ENCODE results near the gene PCDHGA6.
A peak's percentile ranks its signal among the peaks of the same experiment; 100 is the strongest.
"Not testable (repeated sequence)": the region's sequence is repeated elsewhere in the genome, so short reads cannot be mapped to it uniquely, and the experiment has no call there.

Gene PCDHGA6

DNA sequence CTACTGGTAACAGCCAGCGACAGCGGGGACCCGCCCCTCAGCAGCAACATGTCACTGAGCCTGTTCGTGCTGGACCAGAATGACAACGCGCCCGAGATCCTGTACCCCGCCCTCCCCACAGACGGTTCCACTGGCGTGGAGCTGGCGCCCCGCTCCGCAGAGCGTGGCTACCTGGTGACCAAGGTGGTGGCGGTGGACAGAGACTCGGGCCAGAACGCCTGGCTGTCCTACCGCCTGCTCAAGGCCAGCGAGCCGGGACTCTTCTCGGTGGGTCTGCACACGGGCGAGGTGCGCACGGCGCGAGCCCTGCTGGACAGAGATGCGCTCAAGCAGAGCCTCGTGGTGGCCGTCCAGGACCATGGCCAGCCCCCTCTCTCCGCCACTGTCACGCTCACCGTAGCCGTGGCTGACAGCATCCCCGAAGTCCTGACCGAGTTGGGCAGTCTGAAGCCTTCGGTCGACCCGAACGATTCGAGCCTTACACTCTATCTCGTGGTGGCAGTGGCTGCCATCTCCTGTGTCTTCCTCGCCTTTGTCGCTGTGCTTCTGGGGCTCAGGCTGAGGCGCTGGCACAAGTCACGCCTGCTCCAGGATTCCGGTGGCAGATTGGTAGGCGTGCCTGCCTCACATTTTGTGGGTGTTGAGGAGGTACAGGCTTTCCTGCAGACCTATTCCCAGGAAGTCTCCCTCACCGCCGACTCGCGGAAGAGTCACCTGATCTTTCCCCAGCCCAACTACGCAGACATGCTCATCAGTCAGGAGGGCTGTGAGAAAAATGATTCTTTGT lies 20.9 kb downstream of the PCDHGA6 start:
- DNase-seq, result not testable (repeated sequence)

DNA sequence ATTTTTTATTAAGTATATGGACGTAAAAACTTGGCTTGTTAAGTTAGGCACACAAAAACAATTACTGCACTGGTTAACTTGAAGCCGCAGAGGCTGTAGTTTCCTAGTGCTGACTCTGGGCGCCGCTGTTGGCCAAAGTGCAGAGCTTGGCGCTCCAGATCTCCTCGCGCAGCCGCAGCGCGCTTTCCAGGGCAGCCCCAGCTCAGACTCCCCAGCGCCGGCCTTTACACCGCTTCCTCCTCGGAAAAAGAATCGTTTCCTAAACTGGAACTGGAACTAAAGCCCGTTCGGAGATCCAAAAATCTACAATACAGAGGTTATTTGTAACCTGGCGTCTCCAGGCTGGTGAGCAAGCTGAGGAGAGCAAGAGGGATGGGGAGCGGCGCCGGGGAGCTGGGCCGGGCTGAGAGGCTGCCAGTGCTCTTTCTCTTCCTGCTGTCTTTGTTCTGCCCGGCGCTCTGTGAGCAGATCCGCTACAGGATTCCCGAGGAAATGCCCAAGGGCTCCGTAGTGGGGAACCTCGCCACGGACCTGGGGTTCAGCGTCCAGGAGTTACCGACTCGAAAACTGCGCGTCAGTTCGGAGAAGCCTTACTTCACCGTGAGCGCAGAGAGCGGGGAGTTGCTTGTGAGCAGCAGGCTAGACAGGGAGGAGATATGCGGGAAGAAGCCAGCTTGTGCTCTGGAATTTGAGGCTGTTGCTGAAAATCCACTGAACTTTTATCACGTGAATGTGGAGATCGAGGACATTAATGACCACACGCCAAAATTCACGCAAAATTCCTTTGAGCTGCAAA lies 24.3 kb downstream of the PCDHGA6 start, which contains the start of gene PCDHGB5:
Gene PCDHGB5 (plus strand): TSS at position 192 of the 796 bp plus-strand sequence. CDS start 181 bp downstream, at position 373.
- DNase-seq, result peak; percentile 44

DNA sequence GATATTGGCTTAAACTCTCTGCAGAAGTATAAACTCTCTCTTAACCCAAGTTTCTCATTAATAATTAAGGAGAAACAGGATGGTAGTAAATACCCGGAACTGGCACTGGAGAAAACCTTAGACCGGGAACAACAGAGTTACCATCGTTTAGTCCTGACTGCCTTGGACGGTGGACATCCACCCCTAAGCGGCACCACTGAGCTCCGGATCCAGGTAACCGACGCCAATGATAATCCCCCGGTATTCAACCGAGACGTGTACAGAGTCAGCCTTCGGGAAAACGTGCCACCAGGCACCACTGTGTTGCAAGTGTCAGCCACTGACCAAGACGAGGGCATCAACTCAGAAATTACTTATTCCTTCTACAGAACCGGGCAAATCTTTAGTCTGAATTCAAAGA lies 24.9 kb downstream of the PCDHGA6 start:
- DNase-seq, result no peak

DNA sequence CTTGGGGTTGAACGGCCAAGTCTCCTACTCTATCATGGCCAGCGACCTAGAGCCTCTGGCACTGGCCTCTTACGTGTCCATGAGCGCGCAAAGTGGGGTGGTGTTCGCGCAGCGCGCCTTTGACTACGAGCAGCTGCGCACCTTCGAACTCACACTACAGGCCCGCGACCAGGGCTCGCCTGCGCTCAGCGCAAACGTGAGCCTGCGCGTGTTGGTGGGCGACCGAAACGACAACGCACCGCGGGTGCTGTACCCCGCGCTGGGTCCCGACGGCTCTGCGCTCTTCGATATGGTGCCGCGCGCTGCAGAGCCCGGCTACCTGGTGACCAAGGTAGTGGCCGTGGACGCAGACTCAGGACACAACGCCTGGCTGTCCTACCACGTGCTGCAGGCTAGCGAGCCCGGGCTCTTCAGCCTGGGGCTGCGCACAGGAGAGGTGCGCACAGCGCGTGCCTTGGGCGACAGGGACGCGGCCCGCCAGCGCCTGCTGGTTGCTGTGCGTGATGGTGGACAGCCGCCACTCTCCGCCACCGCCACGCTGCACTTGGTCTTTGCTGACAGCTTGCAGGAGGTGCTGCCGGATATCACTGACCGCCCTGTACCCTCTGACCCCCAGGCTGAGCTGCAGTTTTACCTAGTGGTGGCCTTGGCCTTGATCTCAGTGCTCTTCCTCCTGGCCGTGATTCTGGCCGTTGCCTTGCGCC lies 26.0 kb downstream of the PCDHGA6 start:
- no peak for DNase-seq

- DNase-seq, result peak; percentile 42
These were observed 29.0 kb downstream of the PCDHGA6 start, which contains the start of gene PCDHGA9 for GRCh38 chr5:141402553-141403243. PCDHGA9 (plus strand) TSS chr5:141402778; CDS start chr5:141402953, 175 bp downstream.

GRCh38 chr5:141403387-141403786 lies 29.7 kb downstream of the PCDHGA6 start:
- DNase-seq, result no peak

GRCh38 chr5:141407790-141408505 lies 34.3 kb downstream of the PCDHGA6 start, which contains the start of gene PCDHGB6:
PCDHGB6 (plus strand) TSS chr5:141408021; CDS start chr5:141408203, 182 bp downstream.
- not testable (repeated sequence) for DNase-seq

GRCh38 chr5:141409598-141410306 lies 36.1 kb downstream of the PCDHGA6 start:
- no peak for DNase-seq

GRCh38 chr5:141411575-141411974 lies 37.9 kb downstream of the PCDHGA6 start:
- no peak for DNase-seq

GRCh38 chr5:141412854-141413539 lies 39.3 kb downstream of the PCDHGA6 start, which contains the start of gene PCDHGA10:
PCDHGA10 (plus strand) TSS chr5:141412987; CDS start chr5:141413176, 189 bp downstream.
- peak; percentile 73 for DNase-seq

- no peak for DNase-seq
These were observed 39.9 kb downstream of the PCDHGA6 start for GRCh38 chr5:141413540-141414069.

DNA sequence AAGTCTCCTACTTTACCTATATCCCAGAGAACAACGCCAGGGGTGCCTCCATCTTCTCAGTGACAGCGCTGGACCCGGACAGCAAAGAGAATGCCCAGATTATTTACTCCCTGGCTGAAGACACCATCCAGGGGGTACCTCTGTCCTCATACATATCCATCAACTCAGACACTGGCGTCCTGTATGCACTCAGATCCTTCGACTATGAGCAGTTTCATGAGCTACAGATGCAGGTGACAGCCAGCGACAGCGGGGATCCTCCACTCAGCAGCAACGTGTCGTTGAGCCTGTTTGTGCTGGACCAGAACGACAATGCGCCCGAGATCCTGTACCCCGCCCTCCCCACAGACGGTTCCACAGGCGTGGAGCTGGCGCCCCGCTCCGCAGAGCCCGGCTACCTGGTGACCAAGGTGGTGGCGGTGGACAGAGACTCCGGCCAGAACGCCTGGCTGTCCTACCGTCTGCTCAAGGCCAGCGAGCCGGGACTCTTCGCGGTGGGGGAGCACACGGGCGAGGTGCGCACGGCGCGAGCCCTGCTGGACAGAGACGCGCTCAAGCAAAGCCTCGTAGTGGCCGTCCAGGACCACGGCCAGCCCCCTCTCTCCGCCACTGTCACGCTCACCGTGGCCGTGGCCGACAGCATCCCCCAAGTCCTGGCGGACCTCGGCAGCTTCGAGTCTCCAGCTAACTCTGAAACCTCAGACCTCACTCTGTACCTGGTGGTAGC lies 41.0 kb downstream of the PCDHGA6 start:
- DNase-seq, result not testable (repeated sequence)

- not testable (repeated sequence) for DNase-seq
These were observed 41.6 kb downstream of the PCDHGA6 start for GRCh38 chr5:141415275-141415618.

- peak; percentile 70 for DNase-seq
These were observed 43.9 kb downstream of the PCDHGA6 start, which contains the start of gene PCDHGB7 for GRCh38 chr5:141417494-141418172. PCDHGB7 (plus strand) TSS chr5:141417677; CDS start chr5:141417860, 183 bp downstream.

DNA sequence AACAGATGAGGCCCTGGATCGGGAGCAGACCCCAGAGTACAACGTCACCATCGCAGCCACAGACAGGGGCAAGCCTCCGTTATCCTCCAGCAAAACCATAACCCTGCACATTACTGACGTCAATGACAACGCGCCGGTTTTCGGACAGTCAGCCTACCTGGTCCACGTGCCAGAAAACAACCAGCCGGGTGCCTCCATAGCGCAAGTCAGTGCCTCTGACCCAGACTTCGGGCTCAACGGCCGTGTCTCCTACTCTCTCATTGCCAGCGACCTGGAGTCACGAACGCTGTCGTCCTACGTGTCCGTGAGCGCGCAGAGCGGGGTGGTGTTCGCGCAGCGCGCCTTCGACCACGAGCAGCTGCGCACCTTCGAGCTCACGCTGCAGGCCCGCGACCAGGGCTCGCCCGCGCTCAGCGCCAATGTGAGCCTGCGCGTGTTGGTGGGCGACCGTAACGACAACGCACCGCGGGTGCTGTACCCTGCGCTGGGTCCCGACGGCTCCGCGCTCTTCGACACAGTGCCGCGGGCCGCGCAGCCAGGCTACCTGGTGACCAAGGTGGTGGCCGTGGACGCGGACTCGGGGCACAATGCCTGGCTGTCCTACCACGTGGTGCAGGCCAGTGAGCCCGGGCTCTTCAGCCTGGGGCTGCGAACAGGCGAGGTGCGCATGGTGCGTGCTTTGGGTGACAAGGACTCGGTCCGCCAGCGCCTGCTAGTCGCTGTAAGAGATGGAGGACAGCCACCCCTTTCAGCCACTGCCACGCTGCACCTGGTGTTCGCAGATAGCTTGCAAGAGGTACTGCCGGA lies 45.6 kb downstream of the PCDHGA6 start:
- DNase-seq, result no peak

GRCh38 chr5:141420855-141421488 lies 47.3 kb downstream of the PCDHGA6 start, which contains the start of gene PCDHGA11:
PCDHGA11 (plus strand) TSS chr5:141421051; CDS start chr5:141421228, 177 bp downstream.
- peak; percentile 13 for DNase-seq

- DNase-seq, result no peak
These were observed 47.8 kb downstream of the PCDHGA6 start for GRCh38 chr5:141421489-141421855.

Measured in HCEC 1CT (cell line).